NOMO-1 (cell line): ENCODE measurements around the gene NIPBL.
"Not testable (repeated sequence)": the region's sequence is repeated elsewhere in the genome, so short reads cannot be mapped to it uniquely, and the experiment has no call there.

Experiments used
- DNase-seq, 2 experiments: peaks; one replicate each; lab custom pipeline; 2025; ENCODE audit not compliant: unreplicated experiment in 2 of 2; lab: John Stamatoyannopoulos, UW

Gene NIPBL

GRCh38 chr5:37013181-37013580 is 136.6 kb downstream of the NIPBL start:
- not testable (repeated sequence) for DNase-seq

- DNase-seq, result no peak
Observed at GRCh38 chr5:37014321-37014720, 137.8 kb downstream of the NIPBL start.

GRCh38 chr5:37015795-37016666 is 139.5 kb downstream of the NIPBL start:
- DNase-seq, result no peak

- no peak for DNase-seq
Observed at GRCh38 chr5:37028910-37029309, 152.3 kb downstream of the NIPBL start.

GRCh38 chr5:37029436-37029835 is 152.9 kb downstream of the NIPBL start:
- DNase-seq, result no peak

GRCh38 chr5:37034955-37035354 is 158.4 kb downstream of the NIPBL start:
- DNase-seq, result no peak

GRCh38 chr5:37037840-37038239 is 161.3 kb downstream of the NIPBL start:
- DNase-seq, result peak; percentile 13 to 46

- no peak for DNase-seq
Observed at GRCh38 chr5:37039824-37040223, 163.3 kb downstream of the NIPBL start.

GRCh38 chr5:37043693-37044092 is 167.1 kb downstream of the NIPBL start:
- DNase-seq, result no peak

- no peak for DNase-seq
Observed at GRCh38 chr5:37044120-37044519, 167.6 kb downstream of the NIPBL start.

- no peak for DNase-seq
Observed at GRCh38 chr5:37045703-37046102, 169.1 kb downstream of the NIPBL start.

GRCh38 chr5:37047947-37048346 is 171.4 kb downstream of the NIPBL start:
- no peak for DNase-seq

- DNase-seq, result no peak
Observed at GRCh38 chr5:37054391-37054790, 177.8 kb downstream of the NIPBL start.

- DNase-seq, result no peak
Observed at GRCh38 chr5:37055383-37055990, 178.9 kb downstream of the NIPBL start.

GRCh38 chr5:37056762-37057161 is 180.2 kb downstream of the NIPBL start:
- DNase-seq, result no peak

- DNase-seq, result no peak
Observed at GRCh38 chr5:37060030-37060429, 183.5 kb downstream of the NIPBL start.

- no peak for DNase-seq
Observed at GRCh38 chr5:37063739-37064138, 187.2 kb downstream of the NIPBL start.

- no peak for DNase-seq
Observed at GRCh38 chr5:37064442-37064841, 187.9 kb downstream of the NIPBL start.

GRCh38 chr5:37071487-37071886 is 194.9 kb downstream of the NIPBL start:
- no peak for DNase-seq

- no peak for DNase-seq
Observed at GRCh38 chr5:37071901-37072581, 195.5 kb downstream of the NIPBL start.

- DNase-seq, result no peak
Observed at GRCh38 chr5:37075399-37075950, 198.9 kb downstream of the NIPBL start.
